Stimulated activated CD8-positive, alpha-beta memory T cell treated with anti-CD3 and anti-CD28 coated beads, Interleukin-15, amount 100 ng/mL, for 4 hours (primary cell): ENCODE measurements around the gene GUCY1A1.

Source experiments
- DNase-seq, 2 donors: peaks; one replicate each; pipeline ENCODE4 v3.0.0-alpha.2; 2020; ENCODE audit warnings: low read depth in 2 of 2

Gene GUCY1A1

GRCh38 chr4:155693015-155693663 is 26.5 kb downstream of the GUCY1A1 start:
- DNase-seq, result no peak

GRCh38 chr4:155694100-155694785 is 27.6 kb downstream of the GUCY1A1 start:
- DNase-seq, result no peak

GRCh38 chr4:155696226-155696625 is 29.6 kb downstream of the GUCY1A1 start:
- DNase-seq, result no peak

- DNase-seq, result no peak
These were observed 30.1 kb downstream of the GUCY1A1 start for GRCh38 chr4:155696726-155697125.

GRCh38 chr4:155701827-155702226 is 35.2 kb downstream of the GUCY1A1 start:
- no peak for DNase-seq

DNA sequence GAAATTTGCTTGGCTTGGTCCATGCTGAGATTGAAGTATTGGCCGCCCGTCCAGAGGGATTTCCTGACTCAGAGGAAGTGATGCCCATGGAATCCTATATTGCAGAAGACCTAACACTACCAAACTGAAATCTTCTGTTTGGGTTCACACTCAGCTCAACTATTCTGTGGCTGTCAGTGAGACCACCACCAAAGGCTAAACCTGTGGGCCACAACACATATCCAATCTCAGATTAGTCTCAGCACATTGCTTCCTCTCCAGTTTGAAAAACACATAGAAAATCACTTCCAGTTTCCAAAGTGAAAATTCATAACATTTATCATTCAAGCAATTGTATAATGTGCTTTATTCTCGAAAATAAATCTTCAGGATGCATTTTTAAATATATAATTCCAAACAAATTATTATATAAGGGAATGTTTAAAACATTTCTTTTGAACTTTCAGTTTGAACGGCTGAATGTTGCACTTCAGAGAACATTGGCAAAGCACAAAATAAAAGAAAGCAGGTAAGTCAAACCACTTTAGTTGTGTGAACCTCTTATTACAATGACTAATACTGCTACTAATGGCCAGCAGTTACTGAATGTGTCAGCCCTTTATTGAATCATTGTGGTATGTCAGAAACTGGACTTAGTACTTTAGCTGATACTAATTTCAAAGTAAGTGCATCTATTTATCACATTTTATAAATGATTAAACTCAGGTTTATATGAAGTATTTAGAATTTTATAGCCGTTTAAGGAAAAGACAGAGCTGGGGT is 37.0 kb downstream of the GUCY1A1 start:
- no peak for DNase-seq

DNA sequence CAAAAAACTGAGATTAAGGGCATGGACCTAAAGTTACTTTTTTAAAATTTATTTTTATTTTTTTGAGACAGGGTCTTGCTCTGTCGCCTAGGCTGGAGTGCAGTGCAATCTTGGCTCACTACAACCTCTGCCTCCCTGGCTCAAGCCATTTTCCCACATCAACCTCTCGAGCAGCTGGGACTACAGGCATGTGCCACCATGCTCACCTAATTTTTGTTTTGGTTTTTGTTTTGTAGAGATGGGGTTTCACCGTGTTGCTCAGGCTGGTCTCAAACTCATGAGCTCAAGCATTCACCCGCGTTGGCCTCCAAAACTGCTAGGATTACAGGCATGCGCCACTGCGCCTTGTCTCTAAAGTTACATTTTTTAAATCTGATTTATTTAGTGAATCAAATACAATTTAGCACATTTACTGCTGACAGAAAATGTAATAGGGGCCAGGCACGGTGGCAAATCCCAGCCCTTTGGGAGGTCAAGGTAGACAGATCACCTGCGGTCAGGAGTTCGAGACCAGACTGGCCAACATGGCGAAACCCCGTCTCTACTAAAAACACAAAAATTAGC is 38.3 kb downstream of the GUCY1A1 start:
- no peak for DNase-seq

DNA sequence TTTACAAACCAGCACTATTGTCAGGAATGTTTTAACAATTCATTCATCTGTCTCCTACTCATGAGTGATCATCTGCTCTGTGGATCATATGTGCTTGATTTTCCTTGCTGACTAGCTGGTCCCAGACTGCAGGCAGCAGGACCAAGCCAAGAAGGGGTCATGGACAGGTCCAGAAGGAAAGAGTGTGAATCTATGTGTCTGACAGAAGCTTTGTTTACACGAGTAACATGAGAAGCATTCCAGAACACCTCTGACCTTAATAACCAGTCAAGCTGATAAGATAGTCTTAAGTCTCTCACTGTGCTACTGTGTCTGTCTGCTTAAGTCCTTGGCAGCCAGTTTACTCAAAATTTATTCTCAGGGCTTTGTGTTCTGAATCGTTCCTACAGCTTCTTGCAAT is 39.0 kb downstream of the GUCY1A1 start:
- DNase-seq, result no peak

DNA sequence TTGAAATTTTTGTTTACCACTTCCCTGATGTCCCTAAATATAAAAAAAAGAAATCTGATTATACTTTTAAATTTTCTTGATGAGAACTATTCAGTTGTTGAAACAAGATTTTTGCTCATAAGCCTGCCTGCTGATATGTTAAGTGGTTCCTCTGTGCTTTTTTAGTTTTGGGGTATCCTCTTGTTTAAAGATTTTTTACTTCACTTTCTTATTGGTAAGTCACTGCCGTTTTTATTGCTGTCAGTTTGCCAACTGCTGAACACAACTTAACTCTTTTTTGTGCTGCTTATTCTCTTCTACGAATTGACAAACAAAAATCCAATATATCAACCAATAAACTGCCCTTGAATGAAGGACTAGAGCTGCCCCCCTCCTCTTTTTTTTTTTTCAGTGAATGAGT is 39.5 kb downstream of the GUCY1A1 start:
- DNase-seq, result no peak

- DNase-seq, result no peak
These were observed 40.6 kb downstream of the GUCY1A1 start for GRCh38 chr4:155707251-155707650.

DNA sequence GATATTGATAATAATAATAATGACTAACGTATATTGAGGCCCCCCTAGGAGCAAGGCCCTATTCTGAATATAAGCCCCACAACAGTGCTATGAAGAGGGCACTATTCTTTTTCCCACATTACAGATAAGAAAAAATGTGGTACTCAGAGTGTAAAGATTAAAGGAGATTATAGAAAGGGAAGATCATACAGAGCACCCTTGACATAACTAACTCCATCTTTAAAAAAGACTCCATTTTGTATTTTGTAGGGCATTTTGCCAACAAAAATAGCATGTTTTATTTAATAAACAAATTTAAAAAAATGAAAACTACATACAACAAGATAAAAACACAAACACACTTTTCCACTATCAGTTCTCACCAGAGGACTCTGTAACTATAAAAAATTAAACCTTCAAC is 42.1 kb downstream of the GUCY1A1 start:
- DNase-seq, result no peak

GRCh38 chr4:155709918-155710317 is 43.3 kb downstream of the GUCY1A1 start:
- DNase-seq, result no peak

- no peak for DNase-seq
These were observed 44.9 kb downstream of the GUCY1A1 start for GRCh38 chr4:155711556-155711955.

- no peak for DNase-seq
These were observed 46.2 kb downstream of the GUCY1A1 start for GRCh38 chr4:155712846-155713245.

DNA sequence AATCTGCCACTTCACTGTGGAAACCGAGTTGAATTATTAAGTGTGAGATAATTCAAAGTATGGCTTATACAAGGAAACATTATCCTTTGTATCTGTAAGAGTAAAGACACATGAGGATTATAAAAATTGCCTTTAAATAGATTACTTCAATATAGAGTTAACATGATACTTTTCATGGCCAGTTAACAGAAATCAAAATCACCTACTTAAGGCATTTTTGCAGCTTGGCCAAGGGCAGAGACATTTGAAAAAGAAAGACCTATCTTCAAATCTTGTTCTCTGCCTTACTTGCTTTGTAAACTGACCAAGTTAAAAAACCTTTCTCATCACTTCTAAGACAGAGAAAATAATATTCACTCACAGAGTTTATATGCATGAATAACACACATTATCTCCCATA is 47.3 kb downstream of the GUCY1A1 start:
- no peak for DNase-seq

DNA sequence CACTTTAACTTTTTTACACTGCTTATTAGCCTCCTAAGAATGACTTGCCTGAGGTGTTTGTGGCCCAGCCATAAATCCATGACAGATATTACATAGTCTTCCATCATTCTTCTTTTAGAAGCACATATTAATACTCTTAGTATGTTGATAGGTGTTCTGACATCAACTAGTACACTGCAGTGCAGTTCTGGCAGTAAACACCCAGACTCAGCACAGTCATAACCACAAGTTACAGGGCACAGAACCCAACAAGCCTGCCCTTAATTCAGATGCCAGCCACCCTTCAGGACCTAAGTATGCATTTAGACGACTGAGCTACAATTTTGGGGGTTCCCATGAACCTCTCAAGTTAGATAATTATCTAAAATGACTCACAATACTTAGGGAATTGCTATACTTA is 55.7 kb downstream of the GUCY1A1 start:
- DNase-seq, result no peak

DNA sequence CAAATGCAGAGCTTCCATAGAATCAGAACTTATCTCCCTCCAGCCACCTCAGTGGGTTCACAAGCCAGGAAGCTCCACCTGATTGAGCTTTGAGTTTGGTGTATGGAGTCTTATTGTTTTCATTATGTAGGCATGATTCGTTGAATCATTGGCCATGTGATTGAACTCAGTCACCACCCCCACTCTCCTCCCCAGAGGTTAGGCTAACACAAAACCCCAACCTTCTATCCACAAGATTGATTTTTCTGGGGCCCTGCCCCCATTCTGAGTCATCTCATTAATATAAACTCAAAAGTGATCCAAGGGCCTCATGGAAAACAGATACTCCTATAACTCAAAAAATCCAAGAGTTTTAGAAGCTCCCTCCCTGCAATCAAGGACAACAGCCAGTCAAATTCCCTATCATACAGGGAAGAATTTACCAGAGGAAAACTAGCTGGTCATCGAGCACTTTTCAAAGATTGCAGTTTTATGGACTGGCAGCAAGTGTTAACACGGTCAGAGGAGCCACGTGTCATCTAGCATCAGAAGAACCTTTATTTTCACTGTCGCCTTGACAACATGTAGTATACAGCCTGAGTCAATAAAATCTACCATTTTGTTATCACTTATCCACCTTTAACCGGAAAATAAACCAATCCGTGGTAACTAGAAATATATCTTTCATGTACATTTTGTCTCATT is 56.3 kb downstream of the GUCY1A1 start:
- DNase-seq, result no peak

GRCh38 chr4:155724731-155725130 is 58.1 kb downstream of the GUCY1A1 start:
- no peak for DNase-seq

DNA sequence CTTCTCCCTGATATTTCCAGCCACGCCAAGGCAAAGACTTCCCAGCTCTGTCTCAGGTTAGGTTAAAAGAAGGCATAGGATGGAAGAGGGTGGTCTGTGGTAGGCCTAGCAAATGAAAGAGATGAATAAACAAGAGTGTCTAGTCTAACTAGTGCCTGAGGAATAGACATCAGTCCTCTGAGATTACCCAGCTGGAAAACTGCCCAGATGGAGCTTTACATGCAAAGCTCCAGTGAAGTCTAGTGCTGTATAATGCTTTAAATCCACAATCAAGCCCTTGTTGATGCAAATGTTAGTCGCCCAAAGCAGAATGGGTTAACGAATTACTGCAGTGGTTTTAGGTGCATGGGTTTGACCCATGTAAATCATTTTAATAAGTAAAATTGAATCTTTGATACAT is 67.4 kb downstream of the GUCY1A1 start:
- DNase-seq, result no peak

DNA sequence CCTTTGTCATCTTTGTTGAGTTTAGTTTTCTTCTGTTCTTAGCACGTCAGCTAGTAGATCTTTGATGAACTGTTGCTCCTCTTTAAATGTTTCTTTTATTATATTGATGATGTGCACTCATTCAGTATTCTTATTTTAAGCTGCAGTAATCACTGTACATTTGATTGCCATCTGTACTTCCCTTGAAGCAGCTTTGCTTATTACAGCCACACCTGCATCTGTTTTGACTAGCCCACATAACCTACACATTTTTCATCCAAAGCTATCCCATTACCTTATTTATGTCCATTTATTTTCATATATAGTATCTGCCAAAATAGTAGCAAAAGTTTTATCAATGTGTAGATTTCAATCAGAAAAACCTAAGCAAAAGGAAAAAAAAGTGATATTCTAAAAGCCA is 68.3 kb downstream of the GUCY1A1 start:
- no peak for DNase-seq

DNA sequence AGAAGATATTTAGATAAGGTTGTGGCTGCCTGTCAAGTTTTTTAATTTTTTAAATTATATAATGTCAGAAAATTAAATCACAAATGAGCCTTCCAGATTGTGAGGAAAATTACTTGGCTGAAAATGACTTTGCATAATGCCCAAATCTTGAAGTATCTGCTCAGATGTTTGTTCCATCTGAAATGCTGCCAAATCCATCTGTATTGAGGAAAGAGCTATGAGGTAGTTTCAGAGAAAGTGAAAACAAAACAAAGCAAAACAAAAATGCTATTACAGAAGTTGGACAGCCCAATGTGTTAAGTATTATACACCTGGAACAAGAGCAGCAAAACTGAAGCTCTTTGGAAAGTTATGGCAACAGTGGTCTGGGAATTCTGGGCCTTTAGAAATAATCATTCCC is 68.8 kb downstream of the GUCY1A1 start:
- no peak for DNase-seq

DNA sequence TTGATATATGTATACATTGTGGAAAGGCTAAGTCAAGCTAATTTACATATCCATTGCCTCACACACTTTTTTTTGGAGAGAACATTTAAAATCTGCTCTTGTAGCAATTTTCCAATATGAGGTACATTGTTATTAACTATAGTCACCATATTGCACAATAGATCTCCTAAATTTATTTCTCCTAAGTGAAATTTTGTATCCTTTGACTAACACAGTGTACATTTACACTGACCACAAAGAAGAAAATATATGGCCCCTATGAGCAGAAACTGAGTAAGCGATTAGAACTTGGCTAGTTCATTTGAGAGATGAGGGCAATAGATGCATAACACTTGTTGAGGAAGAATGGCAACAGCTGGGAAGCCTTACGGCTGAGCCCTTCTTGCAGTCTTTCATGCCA is 71.9 kb downstream of the GUCY1A1 start:
- no peak for DNase-seq
